Cardiac septum (tissue), 1 donor: ENCODE data around the gene MTERF4. TPM values are rescaled to one million over a fixed set of nuclear protein-coding genes. Genes with fewer than 3 reads are reported as not detected.

Experiments
- total RNA-seq: library from RNA; stranded (reverse); fragmentation: NEBNext Ultra II Directional; extraction: Animal tissue kit (Norgen Biotek cat#: 25700); gene quantifications from one replicate; pipeline ENCODE4 v1.2.1, GENCODE V29; 2021
- donor health status: DM: no; HTN: no; CAD: no.

Gene MTERF4
- total RNA-seq, 1 donor from 2014 or later = 21.0 TPM

Other genes with a start within 250 kb of the MTERF4 start
- not detected for gene AGXT, start 233.5 kb downstream of the MTERF4 start, total RNA-seq
- not detected for gene MAB21L4, start 206.1 kb downstream of the MTERF4 start, total RNA-seq
- not detected for gene CROCC2, start 196.0 kb downstream of the MTERF4 start, total RNA-seq
- 9.7 TPM for gene SNED1, start 103.7 kb downstream of the MTERF4 start, total RNA-seq
- 2.2 TPM for gene PASK, start 47.2 kb upstream of the MTERF4 start, total RNA-seq
- gene PPP1R7, start 48.2 kb upstream of the MTERF4 start, total RNA-seq = 77.7 TPM
- 3.4 TPM for gene ANO7, start 86.4 kb upstream of the MTERF4 start, total RNA-seq
- 356 TPM for gene HDLBP, start 213.4 kb upstream of the MTERF4 start, total RNA-seq
- 219 TPM for gene SEPTIN2, start 213.6 kb upstream of the MTERF4 start, total RNA-seq